DOHH2 (cell line): ENCODE data around the gene TXK.

Source experiments
- H3F3A ChIP-seq: fragments of 200-600 bp; sonication (generic), shearing (Covaris generic); 2 replicates; pipeline ENCODE4 v1.6.0; 2016; ENCODE audit warnings: antibody characterized with exemption, mild to moderate bottlenecking; ENCODE audit not compliant: control insufficient read depth, insufficient read depth
- H3K27ac ChIP-seq: fragments of 200-600 bp; sonication (generic); 2 replicates; pipeline ENCODE4 v1.5.1; 2014; ENCODE audit warnings: low read depth, mild to moderate bottlenecking, low read length, moderate library complexity
- H3K27me3 ChIP-seq: fragments of 200-600 bp; sonication (generic); 2 replicates; pipeline ENCODE4 v1.6.1; 2014; ENCODE audit warnings: mild to moderate bottlenecking, low read length, mixed read lengths; ENCODE audit not compliant: control insufficient read depth
- H3K36me3 ChIP-seq: fragments of 200-600 bp; sonication (generic); 2 replicates; pipeline ENCODE4 v1.6.1; 2014; ENCODE audit warnings: mild to moderate bottlenecking, low read length, moderate library complexity, mixed read lengths; ENCODE audit not compliant: control insufficient read depth
- H3K4me1 ChIP-seq: fragments of 200-600 bp; sonication (generic); 2 replicates; pipeline ENCODE4 v1.6.1; 2014; ENCODE audit warnings: mild to moderate bottlenecking, low read length, mixed read lengths; ENCODE audit not compliant: control insufficient read depth
- H3K4me2 ChIP-seq: fragments of 200-600 bp; sonication (generic); 2 replicates; pipeline ENCODE4 v1.6.0; 2014; ENCODE audit warnings: mild to moderate bottlenecking, low read length, moderate library complexity
- H3K4me3 ChIP-seq: fragments of 200-600 bp; sonication (generic); 2 replicates; pipeline ENCODE4 v1.5.1; 2014; ENCODE audit warnings: mild to moderate bottlenecking, low read length, mixed read lengths
- H3K79me2 ChIP-seq: fragments of 200-600 bp; sonication (generic); 2 replicates; pipeline ENCODE4 v1.6.1; 2014; ENCODE audit warnings: mild to moderate bottlenecking, low read length, mixed read lengths; ENCODE audit not compliant: control insufficient read depth
- H3K9me2 ChIP-seq: fragments of 200-600 bp; sonication (generic); replicated peaks from 2 replicates; pipeline ENCODE4 v1.6.1; 2014; ENCODE audit warnings: mild to moderate bottlenecking, low read length, mixed read lengths; ENCODE audit not compliant: control insufficient read depth
- H3K9me3 ChIP-seq: fragments of 200-600 bp; sonication (generic); 2 replicates; pipeline ENCODE4 v1.6.1; 2014; ENCODE audit warnings: antibody characterized with exemption, low read length, mixed read lengths; ENCODE audit not compliant: control insufficient read depth, insufficient read depth
- H4K20me1 ChIP-seq: fragments of 200-600 bp; sonication (generic); 2 replicates; pipeline ENCODE4 v1.6.0; 2014; ENCODE audit warnings: low read depth, mild to moderate bottlenecking, antibody characterized with exemption, low read length, moderate library complexity; ENCODE audit not compliant: control insufficient read depth, insufficient read depth
- CTCF ChIP-seq: fragments of 200-600 bp; sonication (generic); IDR thresholded peaks from one replicate; pipeline ENCODE4 v1.5.1; 2014; ENCODE audit warnings: antibody characterized with exemption, mild to moderate bottlenecking, low read depth, low read length; ENCODE audit not compliant: poor library complexity, severe bottlenecking
- EZH2phosphoT487 ChIP-seq: fragments of 200-600 bp; sonication (generic); IDR thresholded peaks from 2 replicates; pipeline ENCODE4 v1.6.1; 2017; ENCODE audit warnings: borderline replicate concordance, mild to moderate bottlenecking, antibody characterized with exemption, low read length, moderate library complexity, mixed read lengths

Gene TXK

GRCh38 chr4:48175806-48176205 is 41.8 kb upstream of the TXK start:
- peaks cover 18% of the 10 kb centered on the region; the same call in 1 of the 2 replicates for H3K9me3 ChIP-seq
- peaks cover 3% of the 10 kb centered on the region; the same call in 1 of the 2 replicates for H3F3A ChIP-seq
- peaks cover 33% of the 10 kb centered on the region for H3K79me2 ChIP-seq
- H4K20me1 ChIP-seq = no peaks in the 10 kb centered on the region
- no peaks in the 10 kb centered on the region for H3K27me3 ChIP-seq
- no peak overlapping the region for H3K27ac ChIP-seq
- no peaks in the 10 kb centered on the region for H3K9me2 ChIP-seq
- peaks cover 47% of the 10 kb centered on the region for H3K36me3 ChIP-seq
- no peak overlapping the region for H3K4me3 ChIP-seq
- no peak overlapping the region for H3K4me2 ChIP-seq
- H3K4me1 ChIP-seq = peaks cover 46% of the 10 kb centered on the region
- no peak for TF ChIP-seq EZH2phosphoT487
- no peak for TF ChIP-seq CTCF

GRCh38 chr4:48175328-48175727 is 41.3 kb upstream of the TXK start:
- peaks cover 41% of the 10 kb centered on the region for H3K4me1 ChIP-seq
- H3K9me2 ChIP-seq = no peaks in the 10 kb centered on the region
- no peaks in the 10 kb centered on the region for H3K27me3 ChIP-seq
- no peak overlapping the region for H3K4me2 ChIP-seq
- no peak for TF ChIP-seq EZH2phosphoT487
- no peak for TF ChIP-seq CTCF
- no peaks in the 10 kb centered on the region for H4K20me1 ChIP-seq
- no peak overlapping the region for H3K27ac ChIP-seq
- H3K36me3 ChIP-seq = peaks cover 51% of the 10 kb centered on the region
- peaks cover 28% of the 10 kb centered on the region for H3K79me2 ChIP-seq
- H3K4me3 ChIP-seq = no peak overlapping the region
- H3K9me3 ChIP-seq = peaks cover 18% of the 10 kb centered on the region; the same call in 1 of the 2 replicates
- peaks cover 3% of the 10 kb centered on the region; the same call in 1 of the 2 replicates for H3F3A ChIP-seq

- Histone ChIP-seq H3K9me3 (peaks cover 11% of the 10 kb centered on the region; the same call in 1 of the 2 replicates), H3K4me2 (no peak overlapping the region), H4K20me1 (no peaks in the 10 kb centered on the region), H3K27ac (no peak overlapping the region), H3K9me2 (no peaks in the 10 kb centered on the region), H3K36me3 (peaks cover 63% of the 10 kb centered on the region), H3K4me1 (peaks cover 37% of the 10 kb centered on the region), H3K4me3 (no peak overlapping the region), H3K27me3 (no peaks in the 10 kb centered on the region), H3K79me2 (peaks cover 19% of the 10 kb centered on the region), H3F3A (peaks cover 3% of the 10 kb centered on the region; the same call in 1 of the 2 replicates)
- TF ChIP-seq EZH2phosphoT487 = no peak
- no peak for TF ChIP-seq CTCF
Measured at GRCh38 chr4:48173056-48173991, 39.3 kb upstream of the TXK start.
